MM.1S (cell line): Measurements from ENCODE around the gene DCXR.
A peak's percentile ranks its signal among the peaks of the same experiment; 100 is the strongest.

Source experiments
- DNase-seq: peaks from one replicate; pipeline ENCODE4 v3.0.0-alpha.2; 2015
- H2AFZ ChIP-seq: fragments of 300-600 bp; sonication (generic); 2 replicates; pipeline ENCODE4 v1.6.0; 2016; ENCODE audit warnings: antibody characterized with exemption, low read length
- H3F3A ChIP-seq: fragments of 300-600 bp; sonication (generic); 2 replicates; pipeline ENCODE4 v1.6.1; 2016; ENCODE audit warnings: mild to moderate bottlenecking, antibody characterized with exemption, low read length, moderate library complexity, mixed read lengths; ENCODE audit not compliant: insufficient read depth
- H3K27ac ChIP-seq: fragments of 300-600 bp; sonication (generic); 2 replicates; pipeline ENCODE4 v1.5.1; 2016; ENCODE audit warnings: mild to moderate bottlenecking, low read length
- H3K27me3 ChIP-seq: fragments of 300-600 bp; sonication (generic); replicated peaks from 2 replicates; pipeline ENCODE4 v1.6.0; 2016; ENCODE audit warnings: low read length; ENCODE audit not compliant: insufficient read depth
- H3K36me3 ChIP-seq: fragments of 300-600 bp; sonication (generic); replicated peaks from 2 replicates; pipeline ENCODE4 v1.6.1; 2016; ENCODE audit warnings: mild to moderate bottlenecking, low read length, mixed read lengths; ENCODE audit not compliant: insufficient read depth
- H3K4me1 ChIP-seq: fragments of 300-600 bp; sonication (generic); 2 replicates; pipeline ENCODE4 v1.6.1; 2016; ENCODE audit warnings: low read length, mixed read lengths
- H3K4me2 ChIP-seq: fragments of 300-600 bp; sonication (generic); 2 replicates; pipeline ENCODE4 v1.6.0; 2016; ENCODE audit warnings: low read depth, low read length
- H3K4me3 ChIP-seq: fragments of 300-600 bp; sonication (generic); 2 replicates; pipeline ENCODE4 v1.5.1; 2016; ENCODE audit warnings: low read length, mixed read lengths
- H3K79me2 ChIP-seq: fragments of 300-600 bp; sonication (generic); 2 replicates; pipeline ENCODE4 v1.6.1; 2016; ENCODE audit warnings: mixed run types, low read length, mixed read lengths
- H3K9ac ChIP-seq: fragments of 300-600 bp; sonication (generic); 2 replicates; pipeline ENCODE4 v1.6.1; 2016; ENCODE audit warnings: low read length, mixed read lengths
- H3K9me2 ChIP-seq: fragments of 300-600 bp; sonication (generic); replicated peaks from 2 replicates; pipeline ENCODE4 v1.6.1; 2016; ENCODE audit warnings: mild to moderate bottlenecking, low read length, mixed read lengths; ENCODE audit not compliant: insufficient read depth
- H3K9me3 ChIP-seq: fragments of 300-600 bp; sonication (generic); replicated peaks from 2 replicates; pipeline ENCODE4 v1.6.1; 2016; ENCODE audit warnings: mild to moderate bottlenecking, low read length, mixed read lengths; ENCODE audit not compliant: insufficient read depth
- H4K20me1 ChIP-seq: fragments of 300-600 bp; sonication (generic); 2 replicates; pipeline ENCODE4 v1.6.1; 2016; ENCODE audit warnings: mild to moderate bottlenecking, low read length, moderate library complexity, mixed read lengths; ENCODE audit not compliant: insufficient read depth
- EZH2 ChIP-seq: fragments of 300-600 bp; sonication (generic); optimal IDR thresholded peaks from 2 replicates; pipeline ENCODE3; 2017; ENCODE audit warnings: low read depth, mild to moderate bottlenecking, antibody characterized with exemption, low read length, mixed read lengths
- EZH2phosphoT487 ChIP-seq: fragments of 300-600 bp; sonication (generic); IDR thresholded peaks from 2 replicates; pipeline ENCODE4 v1.6.1; 2018; ENCODE audit warnings: antibody characterized with exemption, low read length
- TF ChIP-seq, protein P1 (sequence below): fragments of 300-600 bp; sonication (generic); IDR thresholded peaks from 2 replicates; pipeline ENCODE4 v1.5.1; 2016; ENCODE audit warnings: antibody characterized with exemption, low read length, mixed read lengths

DCXR gene

DNA sequence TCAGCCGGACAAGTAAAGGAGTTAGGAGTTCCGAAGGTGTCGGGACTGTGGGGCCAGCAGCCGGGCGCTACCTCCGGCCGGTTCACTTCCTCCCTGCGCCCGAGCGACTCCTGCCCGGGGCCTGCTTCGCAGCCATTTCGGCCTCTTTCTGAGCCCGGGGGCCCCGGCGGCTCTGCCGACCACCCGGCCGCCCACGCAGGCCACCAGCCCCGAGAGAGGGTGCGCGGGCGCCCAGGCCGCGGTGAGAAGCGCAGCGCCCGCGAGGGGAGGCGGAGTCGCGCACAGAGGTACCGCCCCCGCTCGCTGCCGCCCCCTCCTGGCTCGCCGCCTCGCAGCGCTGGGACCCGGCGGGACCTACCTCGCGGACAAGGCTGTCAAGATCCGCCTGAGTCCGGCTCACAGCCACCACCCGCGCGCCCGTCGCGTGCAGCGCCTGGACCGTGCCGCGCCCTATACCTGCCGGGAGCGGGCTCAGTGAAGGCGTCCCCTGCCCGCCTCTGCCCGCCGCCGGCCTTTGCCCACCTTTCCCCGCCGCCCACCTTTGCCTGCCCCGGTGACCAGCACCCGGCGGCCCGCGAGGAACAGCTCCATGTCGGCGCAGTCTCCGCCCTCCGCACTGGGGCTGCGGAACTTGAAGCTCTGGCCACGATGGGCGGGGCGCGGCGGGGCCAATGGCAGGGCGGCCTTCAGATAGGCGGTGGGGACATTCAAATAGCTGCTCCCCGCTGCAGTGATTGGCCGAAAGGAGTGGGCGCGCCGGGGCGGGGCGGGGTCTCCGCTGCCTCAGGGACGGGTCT lies at the start of gene DCXR:
Gene DCXR (minus strand): TSS at position 606 of the 797 bp plus-strand sequence. CDS start 15 bp downstream, at position 591.
- H3K4me1 ChIP-seq: peaks cover 10% of the 10 kb centered on the region; the same call in 1 of the 2 replicates

DNA sequence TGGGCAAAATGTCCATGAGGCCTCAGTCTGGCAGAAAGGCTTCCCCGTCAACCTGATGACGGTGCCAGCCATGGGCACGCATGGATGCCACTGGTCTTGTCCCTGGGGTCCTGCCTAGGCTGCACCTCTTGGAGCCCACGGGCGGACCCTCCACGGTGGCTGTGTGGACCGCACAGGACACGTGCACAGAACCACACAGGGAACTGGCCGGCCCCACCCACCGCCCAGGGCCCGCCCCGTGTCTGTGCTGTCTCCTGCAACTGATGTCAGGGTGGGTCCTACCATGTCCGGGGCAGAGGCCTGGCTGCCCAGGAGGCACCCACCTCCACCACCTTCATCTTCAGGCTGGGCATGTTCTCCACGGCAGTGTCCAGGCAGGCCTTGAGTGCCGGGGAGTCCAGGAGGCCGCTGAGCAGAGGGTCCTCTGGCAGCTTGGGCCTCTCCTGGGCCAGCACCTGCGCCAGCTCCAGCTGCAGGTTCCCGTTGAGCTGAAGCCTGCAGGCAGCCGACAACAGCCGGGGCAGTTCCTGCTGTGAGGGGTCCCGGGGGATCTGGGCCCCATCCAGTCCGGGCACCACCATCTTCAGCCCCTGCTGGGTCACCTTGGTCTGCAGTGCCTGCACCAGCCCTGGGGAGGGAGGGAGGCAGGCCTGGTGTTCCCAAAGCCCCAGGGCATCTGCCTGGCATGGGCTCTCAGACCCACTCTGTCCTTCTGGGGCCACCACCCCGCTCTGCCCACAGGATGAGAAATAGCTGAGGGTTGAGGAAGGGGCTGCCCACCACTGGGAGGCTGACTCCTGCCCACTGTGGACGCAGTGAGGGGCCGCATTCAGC lies 48.7 kb upstream of the DCXR start:
- H3K9ac ChIP-seq: no peak overlapping the region
- peaks cover 16% of the 10 kb centered on the region; the same call in 1 of the 2 replicates for H3K79me2 ChIP-seq
- peaks cover 11% of the 10 kb centered on the region for H3K36me3 ChIP-seq
- TF ChIP-seq, protein P1, sequence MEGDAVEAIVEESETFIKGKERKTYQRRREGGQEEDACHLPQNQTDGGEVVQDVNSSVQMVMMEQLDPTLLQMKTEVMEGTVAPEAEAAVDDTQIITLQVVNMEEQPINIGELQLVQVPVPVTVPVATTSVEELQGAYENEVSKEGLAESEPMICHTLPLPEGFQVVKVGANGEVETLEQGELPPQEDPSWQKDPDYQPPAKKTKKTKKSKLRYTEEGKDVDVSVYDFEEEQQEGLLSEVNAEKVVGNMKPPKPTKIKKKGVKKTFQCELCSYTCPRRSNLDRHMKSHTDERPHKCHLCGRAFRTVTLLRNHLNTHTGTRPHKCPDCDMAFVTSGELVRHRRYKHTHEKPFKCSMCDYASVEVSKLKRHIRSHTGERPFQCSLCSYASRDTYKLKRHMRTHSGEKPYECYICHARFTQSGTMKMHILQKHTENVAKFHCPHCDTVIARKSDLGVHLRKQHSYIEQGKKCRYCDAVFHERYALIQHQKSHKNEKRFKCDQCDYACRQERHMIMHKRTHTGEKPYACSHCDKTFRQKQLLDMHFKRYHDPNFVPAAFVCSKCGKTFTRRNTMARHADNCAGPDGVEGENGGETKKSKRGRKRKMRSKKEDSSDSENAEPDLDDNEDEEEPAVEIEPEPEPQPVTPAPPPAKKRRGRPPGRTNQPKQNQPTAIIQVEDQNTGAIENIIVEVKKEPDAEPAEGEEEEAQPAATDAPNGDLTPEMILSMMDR: no peak
- TF ChIP-seq EZH2phosphoT487: no peak
- no peak for TF ChIP-seq EZH2
- no peak for DNase-seq
- no peaks in the 10 kb centered on the region for H3K9me3 ChIP-seq
- H4K20me1 ChIP-seq: no peaks in the 10 kb centered on the region
- no peaks in the 10 kb centered on the region for H3K4me1 ChIP-seq
- H3K27ac ChIP-seq: no peak overlapping the region
- H3F3A ChIP-seq: no peaks in the 10 kb centered on the region
- no peaks in the 10 kb centered on the region for H3K27me3 ChIP-seq
- H3K9me2 ChIP-seq: no peaks in the 10 kb centered on the region
- H3K4me3 ChIP-seq: no peak overlapping the region
- H2AFZ ChIP-seq: no peak overlapping the region
- H3K4me2 ChIP-seq: no peak overlapping the region

More for the DNA sequence above, at the start of gene DCXR:
- H3K27me3 ChIP-seq: 0 out of 2 replicates have a peak, but pooled peaks cover 6% of the 10 kb centered on the region
- H3K9ac ChIP-seq: peak within 1 kb of the TSS; percentile 84
- H3K9me3 ChIP-seq: no peaks in the 10 kb centered on the region
- H2AFZ ChIP-seq: peak within 1 kb of the TSS; percentile 63
- no peaks in the 10 kb centered on the region for H3F3A ChIP-seq
- H4K20me1 ChIP-seq: no peaks in the 10 kb centered on the region
- H3K9me2 ChIP-seq: no peaks in the 10 kb centered on the region
- peak within 1 kb of the TSS; percentile 89 for H3K27ac ChIP-seq
- DNase-seq: peak; percentile 97
- H3K4me3 ChIP-seq: peak within 1 kb of the TSS; percentile 93
- H3K79me2 ChIP-seq: peaks cover 12% of the 10 kb centered on the region
- peak within 1 kb of the TSS; percentile 99 for H3K4me2 ChIP-seq
- no peaks in the 10 kb centered on the region for H3K36me3 ChIP-seq
- TF ChIP-seq EZH2phosphoT487: no peak
- TF ChIP-seq, protein P1: peak; percentile 72

DNA sequence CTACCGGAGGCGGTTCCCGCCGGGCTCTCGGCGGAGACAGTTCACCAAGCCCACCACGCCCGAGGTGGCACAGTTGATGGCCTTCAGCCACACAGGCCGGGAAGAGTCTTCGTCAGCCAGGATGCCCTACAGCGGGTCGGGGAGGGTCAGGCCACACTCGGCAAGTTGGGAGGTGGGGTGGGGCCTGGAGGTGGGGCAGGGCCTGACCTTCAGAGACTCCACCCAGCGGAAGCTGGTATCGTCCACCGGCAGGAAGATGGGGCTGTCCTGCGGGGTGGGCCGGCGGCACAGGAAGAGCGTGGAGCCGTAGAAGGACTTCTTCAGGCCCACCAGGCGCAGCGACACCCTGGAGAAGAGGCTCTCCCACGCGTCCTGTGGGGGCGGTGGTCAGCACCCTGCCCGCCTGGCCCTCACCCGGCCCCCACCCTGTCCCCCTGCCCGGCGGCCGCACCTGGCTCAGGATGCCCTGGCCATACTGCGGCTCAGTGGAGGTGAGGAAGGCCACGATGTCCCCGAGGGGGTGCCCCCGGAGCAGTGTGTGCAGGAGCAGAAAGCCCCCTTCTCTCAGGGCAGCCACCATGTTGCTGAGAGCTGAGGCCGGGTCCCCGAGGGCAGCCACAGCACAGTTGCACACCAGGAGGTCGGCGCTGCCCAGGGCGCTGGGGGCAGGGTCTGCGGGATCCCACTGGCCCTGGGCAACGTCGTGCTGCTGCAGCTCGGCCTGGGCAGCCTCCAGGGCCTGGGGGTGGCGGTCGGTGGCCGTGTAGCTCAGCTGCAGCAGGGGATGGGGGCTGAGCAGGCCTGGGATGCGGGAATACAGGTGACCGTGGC lies 47.7 kb upstream of the DCXR start:
- Histone ChIP-seq H3K36me3 (peaks cover 14% of the 10 kb centered on the region), H3K79me2 (peaks cover 10% of the 10 kb centered on the region; the same call in 1 of the 2 replicates), H3K4me1 (no peaks in the 10 kb centered on the region), H3K4me2 (no peak overlapping the region), H3F3A (no peaks in the 10 kb centered on the region), H3K27me3 (no peaks in the 10 kb centered on the region), H3K9ac (no peak overlapping the region), H4K20me1 (no peaks in the 10 kb centered on the region), H3K4me3 (no peak overlapping the region), H3K9me2 (no peaks in the 10 kb centered on the region), H3K27ac (no peak overlapping the region), H2AFZ (no peak overlapping the region), H3K9me3 (no peaks in the 10 kb centered on the region)
- no peak for DNase-seq
- TF ChIP-seq EZH2phosphoT487 (no peak), EZH2 (no peak)
- TF ChIP-seq, protein P1: no peak
